Activated CD4-positive, alpha-beta T cell treated with anti-CD3 and anti-CD28 coated beads, Interleukin-2, Interleukin-4, amounts not matched to agents 100 ng/mL and 50 ng/mL, durations not matched to agents 16 hours and 8 hours (primary cell): Measurements from ENCODE around the gene ANKFY1.
"Not testable (repeated sequence)": the region's sequence is repeated elsewhere in the genome, so short reads cannot be mapped to it uniquely, and the experiment has no call there.

Source experiments
- DNase-seq: peaks from one replicate; pipeline ENCODE4 v3.0.0-alpha.2; 2020; ENCODE audit warnings: low spot score

Gene ANKFY1

DNA sequence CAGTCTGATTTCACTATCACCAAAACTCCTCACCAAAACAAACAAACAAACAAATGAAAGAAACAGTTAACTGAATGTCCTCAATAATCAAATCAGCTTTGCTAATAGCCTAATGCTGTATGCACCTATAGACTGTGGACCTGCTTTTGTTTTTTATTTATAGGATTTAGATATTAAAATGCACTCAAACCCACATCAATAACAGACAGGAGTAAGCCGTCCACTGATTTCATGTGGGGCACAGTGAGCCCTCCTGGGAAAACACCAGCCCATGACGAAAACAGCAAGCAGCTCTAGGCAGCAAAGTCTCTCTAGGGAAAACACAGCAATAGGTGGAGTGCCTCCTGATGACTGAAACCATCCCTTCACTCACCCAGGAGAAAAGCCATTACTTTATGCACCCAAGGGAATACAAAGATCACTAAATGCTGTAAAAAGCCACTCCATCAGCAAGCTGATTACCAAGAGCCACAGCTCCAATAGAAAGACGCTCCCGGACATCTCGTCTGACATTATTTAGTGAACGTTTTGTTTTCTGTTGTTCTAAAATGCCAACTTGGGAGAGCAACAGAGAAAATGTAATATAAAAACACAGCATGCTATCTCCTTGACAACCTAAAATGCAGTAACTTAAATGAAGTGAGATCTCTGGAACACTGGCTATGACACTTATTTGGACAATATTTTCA is 47.8 kb downstream of the ANKFY1 start:
- no peak for DNase-seq

GRCh38 chr17:4214157-4214556 is 49.6 kb downstream of the ANKFY1 start:
- no peak for DNase-seq

GRCh38 chr17:4209611-4210010 is 54.2 kb downstream of the ANKFY1 start:
- no peak for DNase-seq

DNA sequence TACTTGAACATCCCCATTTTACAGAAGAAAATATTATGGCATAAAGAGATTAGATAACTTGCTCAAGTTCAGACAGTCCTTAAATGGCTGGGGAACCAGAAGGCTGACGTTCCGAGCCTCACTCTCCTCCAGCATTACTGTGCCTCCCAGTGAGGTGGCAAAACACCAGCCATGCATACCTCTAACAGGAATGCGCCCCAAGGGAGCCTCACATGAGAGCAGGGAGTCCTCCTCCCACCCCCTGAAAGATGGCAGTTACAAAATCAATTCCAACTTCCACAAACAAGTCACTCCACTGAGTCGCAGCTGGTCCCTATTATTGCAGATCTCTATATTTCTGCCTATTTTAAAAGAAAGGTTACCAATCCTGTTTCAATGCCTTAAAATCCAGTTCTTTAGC is 55.5 kb downstream of the ANKFY1 start:
- no peak for DNase-seq

DNA sequence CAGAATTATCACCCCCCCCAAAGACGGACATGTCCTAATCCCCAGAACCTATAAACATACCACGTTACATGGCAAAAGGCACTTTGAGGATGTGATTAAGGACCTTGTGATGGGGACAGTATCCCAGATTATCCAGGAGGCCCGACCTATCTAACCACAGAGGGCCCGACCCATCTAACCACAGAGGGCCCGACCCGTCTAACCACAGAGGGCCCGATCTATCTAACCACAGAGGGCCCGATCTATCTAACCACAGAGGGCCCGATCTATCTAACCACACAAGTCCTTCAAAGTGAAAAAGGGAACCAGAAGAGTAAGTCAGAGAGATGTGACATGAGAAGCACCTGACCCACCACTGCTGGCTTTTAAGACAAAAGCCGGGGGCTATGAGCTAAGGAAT is 56.8 kb downstream of the ANKFY1 start:
- DNase-seq, result no peak

DNA sequence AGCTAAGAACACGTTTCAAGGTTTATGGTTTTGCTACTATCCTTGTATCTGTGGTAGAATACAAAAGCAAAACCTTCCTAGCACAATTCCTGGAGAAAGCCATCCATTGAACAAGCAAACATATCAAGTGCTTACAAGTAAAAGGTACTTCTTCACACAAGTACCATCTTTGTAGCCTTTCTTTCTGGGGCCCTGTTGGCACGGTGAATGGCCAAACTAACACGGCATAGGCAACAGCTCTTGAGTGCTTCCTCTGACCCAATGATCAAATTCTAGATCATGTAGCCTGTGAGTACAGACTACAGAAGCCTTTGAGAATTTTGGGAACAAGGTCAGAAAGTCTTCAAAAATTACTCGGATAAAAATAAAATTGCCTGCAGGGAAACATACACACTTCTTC is 57.9 kb downstream of the ANKFY1 start:
- DNase-seq, result no peak

- DNase-seq, result no peak
These were observed 59.0 kb downstream of the ANKFY1 start for GRCh38 chr17:4204710-4205173.

- no peak for DNase-seq
These were observed 59.6 kb downstream of the ANKFY1 start for GRCh38 chr17:4204190-4204589.

- no peak for DNase-seq
These were observed 62.6 kb downstream of the ANKFY1 start for GRCh38 chr17:4201226-4201625.

- peak; percentile 34 for DNase-seq
These were observed 63.9 kb downstream of the ANKFY1 start for GRCh38 chr17:4199818-4200402.

- DNase-seq, result no peak
These were observed 64.8 kb downstream of the ANKFY1 start for GRCh38 chr17:4198995-4199394.

DNA sequence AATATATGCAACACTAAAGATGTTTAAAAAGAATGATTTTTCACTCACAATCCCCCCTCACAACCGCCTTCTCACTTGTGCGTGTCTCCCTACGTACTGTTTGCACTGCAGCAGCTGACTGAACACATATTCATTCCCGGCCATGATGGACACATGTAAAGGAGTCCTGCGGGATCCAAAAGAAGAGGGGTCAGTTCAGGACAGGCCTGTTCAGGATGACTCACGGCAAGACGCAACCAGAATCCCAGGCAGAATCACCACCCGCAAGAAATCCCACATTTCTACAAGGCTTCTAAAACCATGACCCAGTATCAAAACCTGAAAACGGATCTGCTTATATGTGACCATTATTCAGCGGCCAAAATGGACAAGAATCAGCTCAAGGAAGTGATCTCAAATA is 68.5 kb downstream of the ANKFY1 start:
- DNase-seq, result no peak

DNA sequence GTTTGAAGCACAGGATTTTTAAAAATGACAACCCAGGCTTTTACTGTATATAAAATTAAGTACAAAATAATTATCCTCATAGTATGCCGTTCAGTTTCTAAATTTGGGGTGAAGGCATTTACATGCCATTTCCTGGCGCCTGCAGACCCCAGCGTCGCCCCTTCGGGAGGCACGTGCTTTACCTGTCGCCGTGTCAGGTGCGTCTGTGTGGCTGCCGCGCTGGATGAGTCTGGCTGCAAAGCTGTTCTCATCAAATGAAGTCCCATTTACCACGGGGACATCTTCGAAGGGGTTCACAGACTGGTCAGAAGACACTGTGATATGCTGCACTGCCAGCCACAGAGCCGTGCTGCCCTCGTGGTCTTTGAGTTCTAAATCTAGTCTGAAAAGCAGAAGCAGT is 69.0 kb downstream of the ANKFY1 start:
- DNase-seq, result no peak

DNA sequence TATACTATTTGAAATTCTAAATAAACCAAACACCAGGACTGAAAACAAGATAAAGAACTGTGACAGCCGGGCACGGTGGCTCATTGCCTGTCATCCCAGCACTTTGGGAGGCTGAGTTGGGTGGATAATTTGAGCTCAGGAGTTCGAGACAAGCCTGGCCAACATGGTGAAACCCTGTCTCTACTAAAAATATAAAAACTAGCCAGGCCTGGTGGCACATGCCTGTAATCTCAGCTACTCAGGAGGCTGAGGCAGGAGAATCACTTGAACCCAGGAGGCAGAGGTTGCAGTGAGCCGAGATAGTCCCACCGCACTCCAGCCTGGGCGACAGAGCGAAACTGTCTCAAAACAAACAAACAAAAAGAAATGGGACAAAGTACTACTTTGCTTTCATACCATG is 73.0 kb downstream of the ANKFY1 start:
- DNase-seq, result not testable (repeated sequence)

DNA sequence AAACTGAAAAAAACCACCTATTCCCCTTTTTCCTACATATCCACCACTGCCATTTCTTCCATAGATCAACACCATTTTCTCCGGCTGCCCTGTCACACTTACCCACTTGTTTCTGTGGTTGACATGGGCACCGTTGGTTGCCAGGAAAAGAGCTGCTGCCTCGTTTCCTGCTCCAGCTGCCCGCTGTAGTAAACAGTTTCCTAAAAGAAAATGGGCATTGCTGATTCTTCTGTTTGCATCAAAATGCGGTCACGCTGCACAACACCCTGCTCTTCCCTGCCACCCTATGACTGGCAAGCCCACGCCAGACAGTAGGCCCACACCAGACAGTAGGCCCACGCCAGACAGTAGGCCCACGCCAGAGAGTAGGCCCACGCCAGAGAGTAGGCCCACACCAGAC is 74.5 kb downstream of the ANKFY1 start:
- no peak for DNase-seq

DNA sequence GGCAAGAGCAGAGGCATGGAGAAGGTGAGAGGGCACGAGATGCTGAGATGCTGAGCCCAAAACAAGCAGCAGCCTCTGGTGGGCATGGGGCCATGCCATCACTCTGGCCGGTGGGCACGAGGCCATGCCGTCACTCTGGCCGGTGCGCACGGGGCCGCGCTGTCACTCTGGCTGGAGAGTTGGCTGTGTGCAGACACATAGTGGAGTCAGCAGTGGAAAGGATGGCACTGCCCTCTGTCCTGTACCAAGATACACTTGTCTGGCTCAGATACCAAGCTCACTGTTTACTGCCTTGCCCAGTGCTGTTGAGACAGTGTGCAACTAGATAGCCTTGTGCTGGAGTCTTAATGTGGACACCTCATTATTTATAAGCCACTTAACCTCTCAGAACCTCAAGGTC is 75.7 kb downstream of the ANKFY1 start:
- no peak for DNase-seq

DNA sequence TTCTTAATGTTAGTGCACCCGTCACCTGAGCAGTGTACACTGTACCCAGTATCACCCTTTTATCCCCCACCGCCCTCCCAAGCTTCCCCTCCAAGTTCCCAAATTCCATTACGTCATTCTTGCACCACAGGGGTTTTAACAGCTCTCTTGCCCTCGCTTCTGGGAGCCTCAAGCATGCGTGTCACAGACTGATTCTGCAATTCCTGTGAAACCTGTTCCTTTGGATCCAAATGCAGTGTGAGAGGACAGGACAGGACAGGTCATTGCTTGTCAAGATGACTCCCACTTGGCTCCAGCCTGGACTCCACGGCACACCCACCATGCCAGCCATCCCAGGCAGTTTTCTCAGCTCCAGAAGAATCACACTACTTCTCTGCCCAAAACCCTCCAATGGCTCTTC is 76.7 kb downstream of the ANKFY1 start:
- no peak for DNase-seq

DNA sequence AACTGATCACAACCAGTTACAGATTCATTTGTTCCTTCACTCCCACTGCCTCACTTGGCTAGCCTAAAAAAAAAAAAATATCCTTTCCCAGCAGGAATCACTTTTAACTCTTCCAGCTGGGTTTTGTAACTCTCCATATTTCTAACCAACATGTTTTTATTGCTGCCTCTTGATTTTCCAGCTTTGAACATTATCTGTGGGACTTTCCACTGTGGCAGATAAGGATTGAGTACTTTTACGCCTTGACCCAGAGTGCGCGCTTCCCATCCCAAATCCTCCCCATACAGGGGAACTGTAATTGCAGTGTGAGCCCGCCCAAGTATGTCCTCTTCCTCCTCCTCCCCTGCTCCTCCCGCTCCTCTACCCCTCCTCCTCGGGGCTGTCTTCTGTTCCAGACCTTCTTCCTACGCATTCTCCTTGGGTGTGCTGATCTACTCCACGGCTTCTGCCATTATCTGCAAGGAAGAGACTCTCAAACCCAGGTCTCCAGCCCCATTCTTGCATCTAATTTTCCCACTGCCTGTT is 77.4 kb downstream of the ANKFY1 start:
- no peak for DNase-seq

DNA sequence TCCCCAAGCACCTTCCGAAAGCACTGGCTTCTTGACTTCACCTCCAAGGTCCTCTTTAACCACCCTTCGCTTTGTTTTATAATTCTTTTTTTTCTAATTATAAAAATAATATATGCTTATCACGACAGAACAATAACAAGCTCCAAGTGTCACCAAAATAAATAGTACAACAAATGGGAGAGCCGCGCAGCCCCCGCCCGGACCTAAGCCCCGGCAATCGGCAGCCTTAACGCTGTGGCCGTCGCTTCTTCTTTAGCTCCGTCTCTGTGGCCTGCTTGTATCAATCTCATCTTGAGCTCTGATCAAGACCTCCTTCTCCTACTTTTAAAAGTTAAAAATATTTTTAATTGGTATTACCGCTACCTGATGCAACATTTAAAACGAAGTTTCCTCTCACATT is 78.1 kb downstream of the ANKFY1 start:
- DNase-seq, result no peak

GRCh38 chr17:4184811-4185210 is 79.0 kb downstream of the ANKFY1 start:
- no peak for DNase-seq

DNA sequence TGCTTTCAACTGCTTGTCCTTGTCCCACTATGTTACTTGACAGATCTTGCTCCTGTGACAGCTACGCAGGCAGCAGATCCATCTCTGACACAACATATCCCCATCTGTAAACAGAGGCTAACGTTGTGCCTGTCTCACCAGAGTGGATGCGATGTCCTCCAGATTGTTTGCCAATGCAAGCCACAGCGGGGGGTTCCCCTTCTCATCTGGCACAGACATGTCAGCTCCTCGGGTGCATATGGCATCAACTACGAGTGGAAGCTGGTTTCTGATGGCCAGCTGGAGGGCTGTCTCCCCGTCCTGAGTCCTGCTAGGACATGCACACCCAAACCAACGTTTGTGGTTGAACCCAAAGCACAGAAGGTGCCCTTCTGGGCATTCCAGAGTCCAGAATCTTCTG is 81.7 kb downstream of the ANKFY1 start:
- no peak for DNase-seq

DNA sequence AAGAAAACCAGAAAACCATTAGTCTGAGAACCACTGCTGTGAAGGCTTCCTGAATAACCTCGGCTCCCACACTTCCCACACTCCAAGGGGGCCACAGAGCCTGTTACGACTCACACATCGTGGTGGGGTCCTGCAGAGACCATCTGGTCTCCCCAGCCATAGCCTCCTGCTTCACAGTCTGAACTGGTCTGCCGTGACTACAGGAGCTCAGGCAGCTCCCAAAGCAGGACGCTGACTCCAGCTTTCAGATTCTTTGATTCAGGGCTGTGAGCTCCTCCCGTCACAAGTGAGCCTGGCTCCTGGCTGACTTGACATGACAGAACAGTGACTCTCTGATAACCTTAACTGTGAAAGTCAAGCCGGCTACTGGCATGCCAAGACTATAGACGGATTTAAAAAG is 83.0 kb downstream of the ANKFY1 start:
- no peak for DNase-seq

DNA sequence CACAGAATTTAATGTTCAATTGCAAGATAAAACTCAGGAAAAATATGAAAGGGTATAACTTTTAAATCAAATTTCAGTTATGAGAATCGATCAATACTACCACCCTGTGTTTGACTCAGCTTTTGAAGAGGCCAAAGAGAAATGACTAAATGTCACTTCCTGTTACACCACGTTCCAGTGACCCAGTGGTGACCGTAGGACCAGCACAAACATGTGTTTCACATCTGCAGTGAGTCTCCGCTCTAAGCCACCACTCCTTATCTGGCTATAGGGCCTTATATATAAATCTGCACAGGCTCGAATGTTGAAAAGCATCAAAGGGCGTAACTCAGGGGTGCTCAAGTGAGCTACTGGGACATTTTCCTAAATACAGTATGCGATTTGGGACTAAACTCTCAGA is 84.7 kb downstream of the ANKFY1 start:
- no peak for DNase-seq

DNA sequence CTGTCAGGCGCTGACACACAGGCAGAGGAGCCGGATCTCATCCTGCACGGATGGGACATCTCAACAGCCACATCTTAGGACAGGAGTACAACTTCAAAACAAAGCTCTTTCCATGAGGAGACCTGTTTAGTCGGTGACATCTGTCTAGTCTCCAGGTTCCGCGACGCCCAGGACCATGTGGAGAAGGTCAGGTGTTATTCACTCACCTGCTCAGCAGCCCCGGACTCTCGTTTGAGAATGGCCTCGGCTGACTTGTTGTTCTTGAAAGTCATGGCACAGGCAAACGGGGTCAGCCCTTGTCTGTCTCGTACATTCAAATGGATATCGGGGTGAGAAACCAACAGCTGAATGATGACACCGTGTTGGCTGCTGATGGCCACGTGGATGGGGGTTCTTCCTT is 85.1 kb downstream of the ANKFY1 start:
- no peak for DNase-seq
